Measurements from ENCODE around the gene SCYGR8.
A peak's percentile ranks its signal among the peaks of the same experiment; 100 is the strongest.
"Not testable (repeated sequence)": the region's sequence is repeated elsewhere in the genome, so short reads cannot be mapped to it uniquely, and the experiment has no call there.

SCYGR8 gene

DNA sequence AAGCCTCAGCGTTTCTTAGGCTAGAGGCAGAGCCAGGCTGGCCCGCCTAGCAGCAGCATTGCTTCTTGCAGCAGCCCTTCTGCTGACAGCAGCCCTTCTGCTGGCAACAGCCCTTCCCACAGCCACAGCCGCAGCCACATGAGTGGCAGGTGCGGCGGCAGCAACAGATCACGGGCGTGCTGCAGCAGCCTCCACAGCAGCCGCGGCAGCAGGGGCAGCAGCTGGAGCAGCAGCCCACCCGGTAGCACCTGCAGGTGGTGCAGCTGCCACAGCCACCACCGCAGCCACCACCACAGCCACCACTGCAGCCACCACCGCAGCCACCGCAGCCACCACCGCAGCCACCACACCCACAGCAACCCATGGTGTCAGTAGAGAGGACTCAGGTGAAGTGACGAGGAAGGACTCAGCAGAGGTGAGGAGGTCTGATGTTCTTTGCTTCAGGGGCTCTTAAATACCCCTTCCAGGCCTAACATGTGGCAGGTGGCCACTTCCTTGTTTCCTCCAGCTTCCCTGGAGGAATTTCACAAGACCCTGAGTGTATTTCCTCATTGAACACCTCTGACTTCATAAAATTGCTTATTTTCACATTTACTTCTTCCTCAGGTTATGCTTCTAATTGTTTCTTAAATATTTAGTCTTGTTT lies 21.2 kb upstream of the SCYGR8 start, which contains the start of gene SCYGR6:
SCYGR6 (minus strand) TSS at position 364 of the 646 bp plus-strand sequence; CDS start at position 364, 0 bp downstream.
- DNase-seq (ENCODE audit: extremely low spot score) = no peak
- ChIA-PET POLR2A (no interaction called here), CTCF (no interaction called here)
- TF ChIP-seq ZNF384 (IDR thresholded peaks at IDR 0.05) = no peak
- TF ChIP-seq FOXK2 (IDR thresholded peaks at IDR 0.05) = no peak
- TF ChIP-seq FOXM1 (IDR thresholded peaks at IDR 0.05; ENCODE audit: borderline replicate concordance) = no peak
- TF ChIP-seq, protein P1, sequence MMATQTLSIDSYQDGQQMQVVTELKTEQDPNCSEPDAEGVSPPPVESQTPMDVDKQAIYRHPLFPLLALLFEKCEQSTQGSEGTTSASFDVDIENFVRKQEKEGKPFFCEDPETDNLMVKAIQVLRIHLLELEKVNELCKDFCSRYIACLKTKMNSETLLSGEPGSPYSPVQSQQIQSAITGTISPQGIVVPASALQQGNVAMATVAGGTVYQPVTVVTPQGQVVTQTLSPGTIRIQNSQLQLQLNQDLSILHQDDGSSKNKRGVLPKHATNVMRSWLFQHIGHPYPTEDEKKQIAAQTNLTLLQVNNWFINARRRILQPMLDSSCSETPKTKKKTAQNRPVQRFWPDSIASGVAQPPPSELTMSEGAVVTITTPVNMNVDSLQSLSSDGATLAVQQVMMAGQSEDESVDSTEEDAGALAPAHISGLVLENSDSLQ (IDR thresholded peaks at IDR 0.05) = no peak
- TF ChIP-seq TARDBP (IDR thresholded peaks at IDR 0.05) = no peak
- TF ChIP-seq SP1 (IDR thresholded peaks at IDR 0.05) = no peak

DNA sequence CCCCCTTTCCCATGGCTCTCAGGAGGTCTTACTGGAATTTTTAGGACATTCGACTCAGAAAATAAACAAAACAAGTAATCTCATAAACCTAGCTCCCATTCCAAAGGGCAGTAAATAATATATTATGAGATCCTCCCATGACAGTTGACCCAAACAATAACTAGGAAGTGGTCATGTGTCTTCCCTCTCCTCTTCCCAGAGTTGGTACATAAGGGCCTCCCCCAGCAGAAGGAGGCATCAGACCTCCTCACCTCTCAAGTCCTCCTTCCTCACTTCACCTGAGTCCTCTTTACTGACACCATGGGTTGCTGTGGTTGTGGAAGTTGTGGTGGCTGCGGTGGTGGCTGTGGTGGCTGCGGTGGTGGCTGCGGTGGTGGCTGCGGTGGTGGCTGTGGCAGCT lies 17.7 kb upstream of the SCYGR8 start, which contains the start of gene SCYGR7:
SCYGR7 (plus strand) TSS at position 301 of the 400 bp plus-strand sequence; CDS start at position 301, 0 bp downstream.
- ChIA-PET POLR2A (no interaction called here), CTCF (no interaction called here)

DNA sequence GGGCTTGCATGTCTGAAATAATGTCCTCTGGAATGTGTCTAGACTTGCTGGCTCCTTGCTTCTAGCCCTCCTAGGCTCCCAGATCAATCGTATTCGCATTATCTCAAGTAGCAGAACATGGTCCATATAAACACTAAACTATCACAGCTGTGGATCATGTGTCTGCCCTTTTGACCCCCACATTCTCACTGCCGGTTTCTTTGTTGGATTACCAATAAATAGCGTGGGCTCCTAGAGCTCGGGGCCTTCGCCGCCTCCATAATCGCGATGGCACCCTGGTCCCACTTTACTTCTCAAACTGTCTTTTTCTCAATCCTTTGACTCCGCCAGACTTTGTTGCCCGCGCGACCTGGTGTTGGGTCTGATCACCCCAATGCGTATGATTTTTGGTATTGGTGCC lies 6.3 kb upstream of the SCYGR8 start:
- ChIA-PET POLR2A (no interaction called here), CTCF (interaction anchor here (0.6 to 1.4 kb wide), 4 partner anchors 23 to 692 kb away, joined by 3 to 4 read pairs (median 4); no protein-coding TSS in a partner anchor)
- TF ChIP-seq FOXK2 (IDR thresholded peaks at IDR 0.05) (no peak), HDGF (IDR thresholded peaks at IDR 0.05; ENCODE audit: borderline replicate concordance) (no peak), BHLHE40 (IDR thresholded peaks at IDR 0.05; ENCODE audit: borderline replicate concordance) (no peak), ZNF384 (IDR thresholded peaks at IDR 0.05) (no peak), SP1 (IDR thresholded peaks at IDR 0.05) (no peak), ELF4 (IDR thresholded peaks at IDR 0.05) (no peak), TARDBP (IDR thresholded peaks at IDR 0.05) (no peak), FOXA1 (IDR thresholded peaks at IDR 0.05) (no peak), SUZ12 (IDR thresholded peaks at IDR 0.05) (no peak), FOXM1 (IDR thresholded peaks at IDR 0.05; ENCODE audit: borderline replicate concordance) (no peak), ARNT (IDR thresholded peaks at IDR 0.05) (no peak)
- TF ChIP-seq, protein P1 (IDR thresholded peaks at IDR 0.05) = no peak
- no peak for DNase-seq (ENCODE audit: extremely low spot score)

More for the DNA sequence above, 17.7 kb upstream of the SCYGR8 start, which contains the start of gene SCYGR7:
- DNase-seq (ENCODE audit: extremely low spot score) = no peak
- TF ChIP-seq HDGF (IDR thresholded peaks at IDR 0.05; ENCODE audit: borderline replicate concordance) (no peak), TARDBP (IDR thresholded peaks at IDR 0.05) (no peak), ELF4 (IDR thresholded peaks at IDR 0.05) (no peak), BHLHE40 (IDR thresholded peaks at IDR 0.05; ENCODE audit: borderline replicate concordance) (no peak), ARNT (IDR thresholded peaks at IDR 0.05) (no peak), SUZ12 (IDR thresholded peaks at IDR 0.05) (no peak), LEF1 (IDR thresholded peaks at IDR 0.05; ENCODE audit: borderline replicate concordance) (no peak), FOXM1 (IDR thresholded peaks at IDR 0.05; ENCODE audit: borderline replicate concordance) (no peak), FOXK2 (IDR thresholded peaks at IDR 0.05) (no peak), L3MBTL2 (conservative IDR thresholded peaks at IDR 0.05) (no peak), ZNF384 (IDR thresholded peaks at IDR 0.05) (no peak), NFRKB (IDR thresholded peaks at IDR 0.05) (no peak), CTBP1 (IDR thresholded peaks at IDR 0.05; ENCODE audit: borderline replicate concordance) (no peak), SP1 (IDR thresholded peaks at IDR 0.05) (no peak)

DNA sequence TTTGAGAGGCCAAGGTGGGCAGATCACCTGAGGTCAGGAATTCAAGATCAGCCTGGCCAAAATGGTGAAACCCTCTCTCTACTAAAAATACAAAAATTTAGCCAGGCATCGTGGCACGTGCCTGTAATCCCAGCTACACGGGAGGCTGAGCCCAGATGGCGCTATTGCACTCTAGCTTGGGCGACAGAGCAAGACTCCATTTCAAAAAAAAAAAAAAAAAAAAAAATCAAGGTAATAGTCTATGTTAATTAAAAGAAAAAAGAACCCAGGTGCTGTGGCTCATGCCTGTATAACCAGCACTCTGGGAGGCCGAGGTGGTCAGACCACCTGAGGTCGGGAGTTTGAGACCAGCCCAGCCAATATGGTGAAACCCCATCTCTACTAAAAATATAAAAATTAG lies 5.0 kb upstream of the SCYGR8 start:
- TF ChIP-seq ZNF384 (IDR thresholded peaks at IDR 0.05) = peak; percentile 75
- POLR2A ChIA-PET; DNase-seq (ENCODE audit: extremely low spot score): not testable (repeated sequence)
- CTCF ChIA-PET = interaction anchor here (0.5 to 0.6 kb wide), 2 partner anchors 54 to 139 kb away, joined by 3 to 4 read pairs; no protein-coding TSS in a partner anchor

DNA sequence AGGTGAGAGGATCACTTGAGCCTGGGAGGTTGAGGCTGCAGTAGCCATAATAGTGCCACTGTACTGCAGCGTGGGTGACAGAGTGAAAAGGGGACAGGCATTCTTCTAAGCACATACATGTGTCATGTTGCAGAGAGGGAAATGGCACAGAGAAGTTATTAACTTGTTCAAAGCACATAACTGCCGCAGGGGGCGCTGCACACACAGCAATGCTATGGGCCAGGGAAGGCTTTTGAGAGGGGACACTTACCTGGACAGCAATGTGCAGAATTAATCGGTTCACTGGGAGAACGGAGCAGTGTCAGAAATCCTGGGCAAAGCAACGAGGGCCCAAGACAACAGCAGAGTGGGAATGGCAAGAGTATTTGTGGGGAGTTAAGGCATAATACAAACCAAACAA lies 2.4 kb downstream of the SCYGR8 start:
- DNase-seq (ENCODE audit: extremely low spot score) = peak; percentile 61
- ChIA-PET CTCF (interaction anchor here (1.2 kb wide), 1 partner anchor 17 kb away, joined by 3 read pairs; no protein-coding TSS in a partner anchor), POLR2A (no interaction called here)
- TF ChIP-seq FOXM1 (IDR thresholded peaks at IDR 0.05; ENCODE audit: borderline replicate concordance) (no peak), SP1 (IDR thresholded peaks at IDR 0.05) (no peak), ELF4 (IDR thresholded peaks at IDR 0.05) (no peak), TARDBP (IDR thresholded peaks at IDR 0.05) (no peak), HDGF (IDR thresholded peaks at IDR 0.05; ENCODE audit: borderline replicate concordance) (no peak), L3MBTL2 (conservative IDR thresholded peaks at IDR 0.05) (no peak), BHLHE40 (IDR thresholded peaks at IDR 0.05; ENCODE audit: borderline replicate concordance) (no peak), FOXK2 (IDR thresholded peaks at IDR 0.05) (no peak), LEF1 (IDR thresholded peaks at IDR 0.05; ENCODE audit: borderline replicate concordance) (no peak)

DNA sequence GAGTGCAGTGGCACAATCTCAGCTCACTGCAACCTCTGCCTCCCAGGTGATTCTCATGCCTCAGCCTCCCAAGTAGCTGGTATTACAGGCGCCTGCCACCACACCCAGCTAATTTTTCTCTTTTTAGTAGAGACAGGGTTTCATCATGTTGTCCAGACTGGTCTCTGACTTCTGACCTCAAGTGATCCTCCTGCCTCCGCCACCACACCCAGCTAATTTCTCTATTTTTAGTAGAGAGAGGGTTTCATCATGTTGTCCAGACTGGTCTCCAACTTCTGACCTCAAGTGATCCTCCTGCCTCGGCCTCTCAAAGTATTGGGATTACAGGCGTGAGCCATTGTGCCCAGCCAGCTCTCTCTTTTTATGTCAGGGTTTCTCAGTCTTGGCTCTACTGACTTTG lies 10.6 kb downstream of the SCYGR8 start:
- DNase-seq (ENCODE audit: extremely low spot score); POLR2A ChIA-PET: not testable (repeated sequence)
- CTCF ChIA-PET = interaction anchor here (1.0 kb wide), 1 partner anchor 98 kb away, joined by 4 read pairs; no protein-coding TSS in a partner anchor

DNA sequence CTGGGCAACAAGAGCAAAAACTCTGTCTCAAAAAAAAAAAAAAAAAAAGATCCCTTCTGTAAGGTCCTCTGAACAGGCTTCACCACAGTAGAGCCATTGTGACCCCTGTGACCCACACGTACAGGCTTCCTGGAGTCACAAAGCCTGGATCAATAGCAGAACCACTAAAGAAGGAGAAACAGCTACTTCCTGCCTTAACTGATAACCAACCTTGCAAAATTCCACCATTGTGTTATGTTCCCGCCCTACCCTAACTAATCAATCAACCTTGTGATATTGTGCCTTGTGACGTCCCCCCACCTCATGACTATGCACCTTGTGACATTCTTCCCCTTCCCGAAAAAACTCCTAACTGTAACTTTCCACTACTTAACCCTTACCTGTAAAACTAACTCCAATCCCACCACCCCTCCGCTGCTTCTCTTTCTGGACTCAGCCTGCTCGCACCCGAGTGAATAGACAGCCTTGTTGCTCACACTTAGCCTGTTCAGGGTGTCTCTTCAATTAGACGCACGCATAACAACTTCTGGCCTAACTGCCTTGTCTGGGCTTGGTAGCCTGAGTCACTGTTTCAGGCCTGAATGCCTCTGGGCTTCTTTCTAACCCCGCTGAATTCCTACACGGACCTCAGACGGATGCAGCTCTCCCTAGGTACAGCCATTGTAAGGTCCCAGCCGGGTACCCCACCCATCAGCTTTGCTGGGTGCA lies 13.9 kb downstream of the SCYGR8 start:
- ChIA-PET POLR2A (no interaction called here), CTCF (interaction anchor here (0.6 to 3.3 kb wide), 2 partner anchors 102 to 947 kb away, joined by 4 to 14 read pairs; no protein-coding TSS in a partner anchor)
- TF ChIP-seq SP1 (IDR thresholded peaks at IDR 0.05) (no peak), NFRKB (IDR thresholded peaks at IDR 0.05) (no peak), BHLHE40 (IDR thresholded peaks at IDR 0.05; ENCODE audit: borderline replicate concordance) (no peak), FOXA1 (IDR thresholded peaks at IDR 0.05) (no peak), ZNF384 (IDR thresholded peaks at IDR 0.05) (no peak), L3MBTL2 (conservative IDR thresholded peaks at IDR 0.05) (no peak), ELF4 (IDR thresholded peaks at IDR 0.05) (no peak), TARDBP (IDR thresholded peaks at IDR 0.05) (no peak)
- no peak for DNase-seq (ENCODE audit: extremely low spot score)
